ENCODE data around the gene RHOBTB1.

Gene RHOBTB1

DNA sequence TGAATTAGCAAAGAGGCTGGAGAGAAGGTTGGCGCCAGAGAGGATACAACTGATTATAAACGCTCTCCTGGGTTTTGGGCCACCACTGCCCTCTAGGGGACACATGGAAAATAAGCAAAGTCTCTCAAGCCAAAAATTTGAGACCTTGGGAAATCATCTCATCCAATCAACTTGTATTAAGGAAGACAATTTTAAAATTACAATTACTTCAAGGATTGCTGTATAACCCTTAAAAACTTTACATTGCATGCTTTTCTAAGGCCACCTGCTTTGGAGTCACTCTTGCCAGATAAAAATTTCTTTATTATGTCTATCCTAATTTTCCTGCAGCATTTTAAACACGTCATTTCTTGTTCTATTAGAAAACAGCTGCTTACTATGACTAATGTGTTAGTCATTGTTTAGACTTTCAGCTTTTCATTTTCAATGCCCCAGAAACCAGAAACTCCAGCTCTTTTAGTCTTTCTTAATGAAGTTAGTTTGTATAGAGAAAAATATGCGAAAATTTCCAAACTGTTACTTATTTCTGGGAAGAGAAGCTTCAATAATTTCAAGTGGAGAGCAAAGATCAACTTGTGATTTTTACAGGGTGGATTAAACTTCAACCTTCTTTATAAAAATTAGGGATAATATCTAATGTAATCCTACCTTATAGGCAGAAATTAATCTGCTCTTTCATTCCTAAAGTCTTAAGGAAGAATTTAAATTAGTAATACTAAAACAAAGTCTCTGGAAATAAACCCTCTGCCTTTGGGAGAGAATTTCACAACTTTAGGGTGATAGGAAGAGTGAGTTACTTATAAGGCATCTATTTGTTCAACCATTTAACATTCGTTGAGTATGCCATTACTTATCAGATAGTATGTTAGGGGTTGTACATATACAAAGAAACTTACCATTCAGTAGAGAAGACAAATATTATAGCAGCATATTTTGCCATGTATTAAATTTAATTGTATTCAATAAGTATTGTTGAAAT is 20.6 kb upstream of the RHOBTB1 start:
- DNase-seq = peak; percentile 19

DNA sequence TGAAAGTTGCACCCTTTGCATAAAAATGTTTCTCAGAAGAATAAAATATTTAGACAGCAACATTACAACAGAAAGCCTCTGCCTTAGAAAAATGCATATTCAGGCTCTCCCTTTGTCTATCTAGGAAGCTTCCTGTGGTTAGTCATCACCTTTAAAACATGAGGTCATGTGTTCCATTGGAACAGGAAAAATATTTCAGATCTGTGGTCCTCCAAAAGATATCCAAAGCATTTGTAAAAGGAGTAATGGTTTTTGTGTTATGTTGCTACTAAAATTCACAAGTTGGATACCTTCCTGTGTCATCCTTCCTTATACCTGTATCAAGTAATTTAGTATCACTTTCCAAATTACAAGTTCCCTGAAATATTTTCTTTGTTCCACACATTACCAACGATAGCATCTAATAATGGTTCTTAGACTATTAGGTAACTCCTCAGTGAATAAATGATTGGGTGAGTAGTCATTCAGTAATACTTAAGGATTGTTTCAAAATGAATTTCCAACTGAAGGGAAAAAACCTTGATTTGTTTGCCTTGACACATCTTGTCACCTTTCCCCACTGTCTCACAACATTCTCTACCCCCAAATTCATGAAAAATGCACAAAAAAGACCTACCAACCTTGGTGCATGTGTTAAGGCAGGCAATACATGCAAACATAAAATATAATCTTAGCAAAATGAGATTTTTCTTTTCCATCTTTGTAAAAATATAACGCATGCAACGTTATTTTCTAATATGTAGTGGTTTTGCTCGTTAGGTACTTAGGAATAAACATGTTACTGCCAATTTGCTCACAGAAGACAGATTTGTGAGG is 19.7 kb upstream of the RHOBTB1 start:
- no peak for DNase-seq

DNA sequence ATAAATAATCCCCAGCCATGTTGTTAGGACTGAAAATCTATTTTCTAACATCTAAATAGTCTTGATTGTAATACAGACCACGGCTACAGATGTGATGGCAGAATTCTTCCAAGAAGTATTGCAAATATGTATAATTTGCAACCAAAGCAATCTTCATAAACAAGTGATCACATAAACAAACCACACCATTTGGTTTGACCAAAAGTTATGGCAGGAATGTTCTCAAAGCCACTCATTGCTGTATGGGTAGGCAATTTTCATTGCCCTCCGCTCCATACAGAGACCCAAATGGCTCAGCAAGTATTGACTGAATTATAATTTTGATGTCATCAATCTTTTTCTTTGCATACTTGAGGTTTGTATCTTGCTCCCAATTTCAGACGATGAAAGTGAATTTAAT is 19.0 kb upstream of the RHOBTB1 start:
- no peak for DNase-seq

DNA sequence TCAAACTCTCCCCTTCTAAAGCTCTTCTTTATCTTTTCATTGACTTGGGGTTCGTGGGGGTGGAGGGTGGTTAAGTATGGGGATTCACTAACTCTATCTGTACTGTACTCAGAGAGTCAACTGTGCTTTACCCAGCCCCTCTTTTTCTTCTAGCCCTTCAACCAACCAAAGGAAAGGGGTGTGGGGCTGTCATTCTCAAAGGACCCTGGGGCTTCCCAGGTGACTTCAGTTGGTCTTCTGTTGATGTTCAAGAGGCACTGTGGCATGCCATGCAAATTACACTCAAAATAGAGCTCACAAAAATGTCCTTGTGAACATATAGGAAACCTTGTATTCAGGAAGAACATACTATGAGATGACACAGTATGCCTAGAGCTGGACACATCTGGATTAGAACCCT is 16.9 kb upstream of the RHOBTB1 start:
- no peak for DNase-seq

DNA sequence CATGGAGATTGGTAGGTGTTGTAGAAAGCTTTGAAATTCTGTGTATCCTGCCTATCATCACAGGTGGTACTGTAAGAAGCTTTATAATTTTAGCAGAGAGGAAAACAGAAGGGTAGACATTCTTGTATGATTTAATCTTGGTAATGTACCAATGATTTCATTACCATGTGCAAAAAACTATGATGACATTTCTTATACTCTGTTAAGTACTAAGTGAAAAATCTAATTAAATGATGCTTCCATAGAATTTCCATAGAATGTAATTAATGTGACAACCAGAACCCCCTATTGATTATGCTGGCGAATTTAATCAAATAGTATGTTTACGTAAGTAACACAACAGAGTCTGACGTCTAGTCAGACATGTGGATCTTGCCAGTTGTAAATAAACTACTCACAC is 16.0 kb upstream of the RHOBTB1 start:
- no peak for DNase-seq

DNA sequence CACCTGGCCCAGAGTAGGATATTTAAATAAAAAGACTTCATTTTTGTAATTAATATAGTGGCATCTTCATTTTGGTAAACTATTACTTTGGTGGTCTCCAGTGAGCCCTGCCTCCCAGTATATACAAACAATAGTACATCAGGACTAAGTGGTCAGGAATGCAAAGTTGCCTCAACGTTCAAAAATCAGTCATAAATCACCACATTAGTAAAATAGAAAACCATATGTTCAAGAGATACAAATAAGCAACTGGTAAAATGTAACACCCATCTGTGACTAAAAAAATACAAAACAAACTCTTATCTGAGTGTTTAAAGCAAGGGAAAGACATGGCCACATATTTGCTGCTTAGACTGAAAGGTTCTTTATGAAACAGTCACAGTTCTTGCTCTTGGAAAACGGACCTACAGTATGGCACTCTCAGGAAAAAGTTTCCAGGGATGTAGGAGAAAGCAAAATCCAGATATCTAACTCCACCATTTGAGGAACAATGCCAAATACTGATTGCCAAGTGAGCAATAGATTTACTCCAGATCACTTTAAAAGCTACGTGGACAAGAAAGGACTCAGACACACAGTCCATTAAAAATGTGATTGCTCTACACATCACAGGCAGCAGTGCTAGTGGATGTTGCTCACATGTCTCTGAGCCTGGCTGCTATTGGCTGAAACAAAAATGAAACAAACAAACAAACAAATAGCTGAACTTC is 15.1 kb upstream of the RHOBTB1 start:
- DNase-seq = no peak

DNA sequence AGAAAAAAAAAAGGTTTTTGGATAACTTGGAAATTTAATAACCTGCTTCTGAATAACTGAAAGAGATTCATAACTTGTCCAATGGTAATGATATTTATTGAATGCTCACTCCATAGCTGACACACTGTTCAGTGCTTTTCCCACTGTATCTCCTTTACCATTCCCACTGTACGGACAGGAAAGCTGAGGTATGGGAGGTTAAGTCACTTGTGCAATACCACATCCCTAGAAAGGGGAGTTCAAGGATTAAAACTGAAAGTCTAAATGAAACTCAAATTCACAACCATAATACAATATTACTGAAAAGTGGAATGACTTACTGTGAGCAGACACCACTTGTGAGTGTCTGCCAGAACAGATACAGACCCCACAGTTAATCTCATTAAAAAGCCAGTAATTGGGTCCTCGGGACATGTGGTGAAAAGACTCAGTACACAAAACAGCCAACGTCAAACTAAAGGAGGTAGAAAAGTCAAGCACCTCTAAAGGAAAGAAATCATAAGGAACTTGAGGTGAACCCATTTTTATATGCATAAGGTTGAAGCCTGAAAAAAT is 13.8 kb upstream of the RHOBTB1 start:
- no peak for DNase-seq

DNA sequence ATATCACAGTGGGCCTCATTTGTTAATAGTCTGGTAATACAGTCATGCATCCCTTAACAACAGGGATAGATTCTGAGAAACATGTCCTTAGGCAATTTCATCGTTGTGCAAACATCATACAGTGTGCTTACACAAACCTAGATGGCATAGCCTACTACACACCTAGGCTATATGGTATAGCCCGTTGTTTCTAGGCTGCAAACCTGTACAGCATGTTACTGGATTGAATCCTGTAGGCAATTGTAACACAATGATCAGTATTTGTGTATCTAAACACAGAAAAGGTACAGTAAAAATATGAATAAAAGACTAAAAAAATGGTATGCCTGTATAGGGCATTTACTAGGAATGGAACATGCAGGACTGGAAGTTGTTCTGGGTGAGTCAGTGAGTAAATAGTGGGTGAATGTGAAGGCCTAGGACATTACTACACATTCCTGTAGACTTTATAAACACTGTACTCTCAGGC is 12.0 kb upstream of the RHOBTB1 start:
- DNase-seq = no peak

DNA sequence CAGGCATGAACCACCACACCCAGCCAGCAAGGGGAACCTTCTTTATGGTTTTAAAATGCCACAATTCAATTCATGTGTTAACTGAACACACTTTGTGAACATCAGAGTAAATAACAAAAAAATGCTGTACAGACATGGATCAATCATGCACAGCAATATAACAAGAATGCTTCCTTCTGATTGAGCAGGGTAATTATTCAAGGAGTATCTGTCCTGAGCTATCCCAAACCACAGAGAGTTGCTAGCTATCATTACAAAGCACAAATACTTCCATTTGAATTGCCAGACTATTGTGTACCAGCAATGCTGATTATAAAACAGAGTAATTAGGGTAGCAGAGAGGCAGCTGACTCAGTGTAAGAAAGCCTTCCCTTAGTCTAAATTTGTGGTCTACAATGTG is 11.3 kb upstream of the RHOBTB1 start:
- no peak for DNase-seq

DNA sequence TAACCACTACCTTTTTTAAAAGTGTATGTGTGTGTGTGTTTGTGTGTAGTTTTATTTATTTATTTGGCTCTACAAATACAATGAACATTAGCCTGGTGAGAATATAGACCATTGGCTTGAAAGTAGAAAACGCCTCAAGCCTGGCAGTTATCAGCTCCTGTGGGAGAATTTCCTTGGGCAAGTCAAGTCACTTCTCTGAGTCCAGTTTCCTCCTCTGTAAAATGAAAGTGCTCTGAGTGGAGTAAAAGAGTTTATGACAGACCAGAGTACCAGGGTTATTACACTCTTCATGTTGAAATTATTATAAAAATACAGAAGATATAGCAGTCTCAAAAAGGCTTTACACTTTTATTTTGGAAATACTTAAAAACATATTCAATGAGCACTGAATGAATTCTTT is 10.1 kb upstream of the RHOBTB1 start:
- DNase-seq = no peak

DNA sequence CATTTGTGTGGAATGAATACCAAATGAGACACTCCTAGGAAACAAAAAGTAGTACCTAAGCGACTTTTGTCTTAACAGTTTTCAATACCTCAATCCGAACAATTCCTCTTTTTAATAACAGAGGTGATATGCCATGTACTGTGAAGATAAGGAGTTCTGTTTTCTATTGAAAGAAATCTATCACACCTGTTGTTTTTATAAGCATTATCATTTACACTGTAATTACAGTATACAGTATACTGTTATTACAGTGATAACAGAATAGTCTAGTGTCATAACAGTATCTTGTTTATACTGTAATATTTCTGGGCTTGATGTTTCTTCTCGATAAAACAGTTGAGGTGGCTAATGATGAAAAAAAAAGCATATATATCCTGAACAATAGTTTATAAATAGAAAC is 9.4 kb upstream of the RHOBTB1 start:
- DNase-seq = no peak

DNA sequence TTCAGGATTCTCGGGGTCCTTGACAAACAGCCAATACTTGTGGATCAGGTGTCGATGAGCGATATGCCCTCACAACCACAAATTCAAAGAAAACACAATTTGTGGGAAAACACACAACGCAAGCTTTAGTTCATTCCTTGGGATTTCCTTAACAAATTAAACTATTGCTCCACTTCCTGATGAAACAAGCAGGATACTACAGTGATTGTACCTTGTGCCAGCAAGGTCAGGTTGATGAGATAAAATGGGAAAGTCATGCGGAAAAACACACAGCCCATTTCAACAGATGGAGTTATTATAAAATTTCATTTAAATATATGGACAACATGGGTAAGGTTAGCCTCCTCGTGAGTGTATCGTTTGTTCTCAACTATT is 8.8 kb upstream of the RHOBTB1 start:
- DNase-seq = no peak

DNA sequence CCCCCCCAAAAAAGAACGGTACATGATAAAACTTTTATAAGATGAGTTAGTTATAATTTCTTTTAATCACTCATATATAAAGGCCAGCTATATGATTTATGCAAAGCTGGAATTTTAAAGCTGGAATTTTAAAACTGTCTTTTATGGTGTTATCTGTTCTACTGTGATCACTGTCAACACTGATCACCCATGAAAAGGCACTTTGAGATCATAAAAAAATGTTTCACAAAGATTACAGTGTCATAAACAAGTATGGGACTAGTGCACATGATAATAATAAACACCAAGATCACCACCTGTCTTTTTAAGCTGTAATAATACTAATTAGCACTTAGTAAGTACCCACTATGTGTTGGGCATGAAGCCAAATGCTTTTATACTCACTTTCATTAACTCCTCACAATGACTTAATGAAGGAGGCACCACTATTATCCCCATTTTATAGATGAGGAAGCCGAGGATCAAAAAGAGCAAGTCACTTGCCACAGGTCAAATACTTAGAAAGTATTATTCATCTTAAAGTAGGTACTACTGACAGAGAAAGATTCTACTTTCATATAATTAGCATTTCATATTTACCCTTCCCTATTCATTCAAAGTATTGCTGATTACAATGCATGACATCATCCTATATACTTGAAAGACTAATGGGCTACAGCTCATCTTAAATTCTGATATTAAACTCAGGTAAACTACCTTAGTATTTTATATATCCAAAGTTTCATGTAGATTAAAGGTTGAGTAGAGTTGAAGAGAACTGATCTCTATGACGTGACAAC is 8.3 kb upstream of the RHOBTB1 start:
- DNase-seq = no peak

DNA sequence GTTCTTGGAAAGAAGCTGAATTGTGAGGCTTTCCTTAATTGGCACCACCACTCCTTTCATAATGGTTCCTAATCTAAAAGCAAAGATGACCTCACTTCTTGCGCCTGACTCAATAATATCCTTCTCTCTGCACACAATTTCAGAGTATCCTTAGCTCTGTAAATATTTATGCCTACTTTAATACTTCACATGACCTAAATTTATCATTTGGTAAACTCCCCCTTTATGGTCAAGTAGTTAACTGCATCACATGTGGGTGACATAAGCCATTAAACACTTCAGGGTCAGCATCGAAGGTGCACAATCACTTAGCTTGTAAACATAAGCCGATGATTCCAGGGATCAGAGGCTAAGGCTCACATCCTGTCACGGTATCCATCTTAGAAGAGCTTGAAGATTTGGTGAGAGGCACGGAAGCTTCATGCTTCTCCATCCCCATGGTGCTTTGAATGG is 7.3 kb upstream of the RHOBTB1 start:
- DNase-seq = peak; percentile 44

DNA sequence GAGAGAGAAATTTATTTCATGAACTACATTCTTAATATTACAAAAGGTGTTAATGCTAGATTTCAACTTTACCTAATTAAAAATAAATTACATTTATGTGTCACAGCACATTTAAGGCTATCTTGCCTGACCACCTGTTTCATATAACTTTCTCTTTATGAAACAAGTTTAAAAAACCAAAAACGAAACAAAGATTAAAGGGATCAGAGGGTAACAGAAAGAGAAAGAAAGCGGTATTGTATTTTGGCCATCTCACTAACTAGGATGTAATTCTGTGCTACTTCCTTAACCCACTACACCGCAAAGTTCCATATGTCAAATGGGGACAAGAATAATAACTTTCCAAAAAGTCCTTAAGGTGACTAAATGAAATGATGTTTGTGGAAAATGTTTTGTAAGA is 6.3 kb upstream of the RHOBTB1 start:
- DNase-seq = no peak

DNA sequence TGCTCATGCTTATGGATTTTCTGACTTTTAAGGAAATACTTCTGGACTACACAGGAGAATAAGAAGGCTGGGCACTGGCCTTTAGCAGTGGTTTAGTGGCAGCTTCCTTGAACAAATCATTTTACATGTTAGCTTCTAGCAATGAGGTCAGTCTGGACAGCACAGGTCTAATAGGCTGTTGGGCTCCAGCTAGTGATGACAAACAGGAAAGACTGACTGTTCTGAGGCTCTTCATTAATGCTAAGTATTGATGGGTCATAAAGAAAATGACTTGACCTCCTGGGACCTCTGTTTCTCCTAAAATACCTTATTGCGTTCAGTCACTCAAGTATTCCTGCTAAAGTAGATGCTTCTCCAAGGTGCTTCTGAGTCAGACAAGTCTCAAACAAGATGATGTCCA is 4.9 kb upstream of the RHOBTB1 start:
- DNase-seq = no peak

DNA sequence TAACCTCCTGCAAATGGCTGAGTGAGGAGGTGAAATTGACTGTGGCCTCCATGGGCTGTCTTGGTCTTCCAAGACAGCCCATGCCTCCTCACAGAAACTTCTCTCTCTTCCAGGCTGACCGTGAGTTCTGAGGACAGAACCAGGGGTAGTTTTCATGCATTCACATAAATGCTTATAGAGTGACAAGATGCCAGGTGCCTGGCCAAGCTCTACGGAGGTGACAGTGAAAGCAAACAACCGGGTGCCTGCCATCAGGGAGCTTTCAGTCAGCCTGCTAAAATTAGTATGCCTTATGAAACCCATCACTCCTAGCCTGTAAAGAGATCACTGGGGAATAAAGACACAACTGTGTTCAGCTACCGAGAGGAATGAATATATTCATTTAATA is 919 bp upstream of the RHOBTB1 start:
- no peak for DNase-seq

DNA sequence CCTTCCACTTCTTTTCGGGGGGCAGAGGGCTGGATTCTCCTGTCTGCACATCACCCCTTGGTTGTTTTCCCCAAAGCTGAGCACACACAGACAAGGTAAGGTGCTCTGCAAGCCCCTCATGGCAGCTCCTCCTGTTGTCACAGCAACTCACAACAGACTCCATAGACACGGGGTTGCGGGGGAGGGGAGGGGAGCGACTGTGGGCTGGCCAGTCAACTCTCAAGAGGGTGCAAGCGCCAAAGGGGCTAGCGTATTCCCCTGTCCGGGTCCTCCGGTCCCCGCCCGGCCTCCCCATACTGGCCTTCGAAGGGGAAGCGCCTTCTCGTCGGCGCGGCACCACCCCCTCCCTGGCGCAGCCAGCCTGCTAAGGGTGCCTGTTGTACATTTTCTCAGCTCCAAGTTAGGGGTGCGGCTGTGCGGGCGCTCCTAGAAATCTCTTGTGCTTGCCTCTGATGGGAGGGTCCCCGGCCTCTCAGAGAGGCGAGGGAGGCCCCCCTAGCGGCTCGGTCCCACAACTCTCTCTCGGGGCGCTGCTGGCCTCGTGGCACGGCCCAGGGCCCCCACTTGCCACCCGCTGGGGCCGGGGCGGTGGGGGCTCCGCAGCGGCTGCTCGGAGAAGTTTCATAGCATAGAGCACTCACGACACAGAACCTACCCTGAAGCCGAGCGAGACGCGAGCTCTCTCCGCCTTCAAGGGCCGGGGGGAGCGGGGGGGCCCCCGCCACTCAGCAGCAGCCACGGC is 498 bp downstream of the RHOBTB1 start:
- DNase-seq = peak; percentile 51

DNA sequence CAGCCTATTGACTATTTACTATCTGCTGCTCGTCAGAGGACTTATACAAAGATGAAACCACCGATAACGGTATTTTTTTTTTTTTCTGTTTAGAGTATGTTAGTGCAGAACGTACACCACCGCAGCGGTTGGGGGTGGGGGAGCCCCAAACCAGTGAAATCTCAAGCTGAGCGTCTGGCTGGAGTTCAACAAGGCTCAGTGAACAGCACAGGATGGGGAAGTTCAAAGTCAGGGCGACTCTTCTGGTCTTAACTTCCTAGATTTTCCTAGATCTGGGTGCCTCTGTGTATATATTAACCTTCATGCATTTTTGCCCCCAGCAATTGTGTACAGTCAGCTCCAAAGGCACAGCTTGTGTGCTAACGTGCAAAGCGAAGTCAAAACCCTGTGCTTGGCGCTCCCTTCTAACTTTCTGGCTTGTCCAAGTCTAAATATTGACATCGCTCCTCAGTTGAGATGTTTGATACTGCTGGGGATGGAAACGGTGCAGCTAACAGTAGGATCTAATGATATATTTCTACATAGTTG is 1.1 kb downstream of the RHOBTB1 start:
- peak; percentile 51 for DNase-seq

DNA sequence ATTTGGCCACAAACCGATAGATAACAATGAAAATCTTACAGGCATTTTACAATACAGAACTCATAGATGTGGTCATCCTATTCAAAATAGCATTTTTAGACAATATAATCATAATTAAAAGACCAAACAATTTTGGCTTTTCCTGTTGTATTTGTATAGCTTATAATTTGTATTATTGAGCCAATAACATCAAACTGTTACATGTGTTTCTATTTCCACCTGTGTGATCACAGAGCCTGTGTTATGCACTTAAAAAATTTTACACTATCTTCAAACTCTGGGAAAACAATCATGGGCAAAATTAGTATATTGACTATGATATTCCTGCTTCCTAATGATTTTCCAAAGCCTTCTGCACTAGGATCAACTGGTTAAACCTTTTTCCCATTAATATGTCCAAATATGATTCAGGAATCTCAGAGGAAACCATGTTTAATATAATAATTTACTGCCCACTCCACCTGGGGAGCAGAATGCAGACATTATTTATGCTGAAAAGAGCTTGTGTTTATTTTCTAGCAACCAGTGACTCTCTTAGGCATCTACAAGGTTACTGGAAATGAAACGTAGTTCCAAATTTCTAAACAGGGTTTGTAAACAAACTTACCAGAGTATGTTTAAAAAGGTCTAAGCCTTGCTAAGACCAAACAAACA is 1.7 kb downstream of the RHOBTB1 start:
- DNase-seq = no peak

DNA sequence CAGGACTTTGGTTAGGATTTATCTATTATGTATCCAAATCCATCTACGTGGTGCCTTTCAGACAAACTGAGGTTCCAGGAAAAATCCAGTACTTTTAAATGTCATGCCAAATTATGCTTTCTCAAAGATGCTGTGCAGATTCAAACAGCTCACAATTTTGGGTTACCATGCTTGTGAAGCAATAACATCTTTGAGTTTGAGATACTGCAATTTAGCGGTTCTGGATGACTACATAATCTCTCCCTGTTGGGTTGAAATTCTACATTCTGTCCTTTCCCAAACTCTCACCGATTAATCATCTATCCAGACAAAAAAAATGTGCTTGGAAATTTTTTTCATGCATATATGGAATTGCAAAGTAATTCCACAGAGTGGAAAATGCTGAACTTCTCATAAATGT is 3.5 kb downstream of the RHOBTB1 start:
- no peak for DNase-seq
